SU-DHL-6 (cell line): ENCODE data around the gene ENO2.

Experiments used
- H2AFZ ChIP-seq: fragments of 200-600 bp; sonication (generic); 2 replicates; pipeline ENCODE4 v1.6.1; 2014; ENCODE audit warnings: low read depth, mild to moderate bottlenecking, moderate library complexity, mixed read lengths, antibody characterized with exemption, low read length; ENCODE audit not compliant: severe bottlenecking
- H3F3A ChIP-seq: fragments of 200-600 bp; shearing (Covaris generic); 2 replicates; pipeline ENCODE4 v1.6.0; 2016; ENCODE audit warnings: antibody characterized with exemption, mild to moderate bottlenecking; ENCODE audit not compliant: insufficient read depth
- H3K27ac ChIP-seq: fragments of 200-600 bp; sonication (generic); 2 replicates; pipeline ENCODE4 v1.5.1; 2016; ENCODE audit warnings: low read depth, mild to moderate bottlenecking, low read length, moderate library complexity, mixed read lengths
- H3K27me3 ChIP-seq: fragments of 200-600 bp; sonication (generic), shearing (Covaris generic); 2 replicates; pipeline ENCODE4 v1.6.0; 2014; ENCODE audit warnings: mild to moderate bottlenecking, low read length
- H3K36me3 ChIP-seq: fragments of 200-600 bp; sonication (generic); 2 replicates; pipeline ENCODE4 v1.6.1; 2014; ENCODE audit warnings: mild to moderate bottlenecking, low read length, mixed read lengths
- H3K4me2 ChIP-seq: fragments of 300-600, 200-600 bp; shearing (Covaris generic), sonication (generic); 2 replicates; pipeline ENCODE4 v1.6.0; 2014; ENCODE audit warnings: low read length, low read depth, mild to moderate bottlenecking; ENCODE audit not compliant: poor library complexity, severe bottlenecking
- H3K4me3 ChIP-seq: fragments of 200-600 bp; sonication (generic); 2 replicates; pipeline ENCODE4 v1.5.1; 2014; ENCODE audit warnings: antibody characterized with exemption, low read length, mild to moderate bottlenecking, mixed read lengths; ENCODE audit not compliant: insufficient read depth, poor library complexity, severe bottlenecking
- H3K79me2 ChIP-seq: fragments of 200-600 bp; sonication (generic); 2 replicates; pipeline ENCODE4 v1.6.1; 2014; ENCODE audit warnings: mild to moderate bottlenecking, low read length, moderate library complexity; ENCODE audit not compliant: insufficient read depth
- H3K9ac ChIP-seq: fragments of 200-600 bp; sonication (generic); 2 replicates; pipeline ENCODE4 v1.7.0; 2014; ENCODE audit warnings: mild to moderate bottlenecking, low read length
- H3K9me2 ChIP-seq: fragments of 200-600 bp; sonication (generic); replicated peaks from 2 replicates; pipeline ENCODE4 v1.6.1; 2014; ENCODE audit warnings: low read length; ENCODE audit not compliant: insufficient read depth
- H3K9me3 ChIP-seq: fragments of 200-600 bp; sonication (generic); 2 replicates; pipeline ENCODE4 v1.6.1; 2014; ENCODE audit warnings: low read length, mixed read lengths; ENCODE audit not compliant: insufficient read depth
- H4K20me1 ChIP-seq: fragments of 200-600 bp; sonication (generic); 2 replicates; pipeline ENCODE4 v1.6.1; 2014; ENCODE audit warnings: low read depth, mild to moderate bottlenecking, antibody characterized with exemption, low read length, moderate library complexity, mixed read lengths
- EZH2phosphoT487 ChIP-seq: fragments of 200-600 bp; sonication (generic), shearing (Covaris generic); conservative IDR thresholded peaks from 2 replicates; pipeline ENCODE4 v1.6.1; 2018; ENCODE audit warnings: mild to moderate bottlenecking, antibody characterized with exemption, low read length, moderate library complexity, mixed read lengths
- TF ChIP-seq, protein P1 (sequence below): fragments of 200-600 bp; sonication (generic); IDR thresholded peaks from one replicate; pipeline ENCODE4 v1.5.1; 2017; ENCODE audit warnings: antibody characterized with exemption, mild to moderate bottlenecking, low read length, moderate library complexity; ENCODE audit not compliant: insufficient read depth, poor library complexity, severe bottlenecking

The ENO2 gene

GRCh38 chr12:6921996-6922946 lies 7.9 kb downstream of the ENO2 start:
- H3K27me3 ChIP-seq: 0 out of 2 replicates have a peak, but pooled peaks cover 4% of the 10 kb centered on the region
- H3K36me3 ChIP-seq: no peaks in the 10 kb centered on the region
- no peak for TF ChIP-seq EZH2phosphoT487
- TF ChIP-seq, protein P1, sequence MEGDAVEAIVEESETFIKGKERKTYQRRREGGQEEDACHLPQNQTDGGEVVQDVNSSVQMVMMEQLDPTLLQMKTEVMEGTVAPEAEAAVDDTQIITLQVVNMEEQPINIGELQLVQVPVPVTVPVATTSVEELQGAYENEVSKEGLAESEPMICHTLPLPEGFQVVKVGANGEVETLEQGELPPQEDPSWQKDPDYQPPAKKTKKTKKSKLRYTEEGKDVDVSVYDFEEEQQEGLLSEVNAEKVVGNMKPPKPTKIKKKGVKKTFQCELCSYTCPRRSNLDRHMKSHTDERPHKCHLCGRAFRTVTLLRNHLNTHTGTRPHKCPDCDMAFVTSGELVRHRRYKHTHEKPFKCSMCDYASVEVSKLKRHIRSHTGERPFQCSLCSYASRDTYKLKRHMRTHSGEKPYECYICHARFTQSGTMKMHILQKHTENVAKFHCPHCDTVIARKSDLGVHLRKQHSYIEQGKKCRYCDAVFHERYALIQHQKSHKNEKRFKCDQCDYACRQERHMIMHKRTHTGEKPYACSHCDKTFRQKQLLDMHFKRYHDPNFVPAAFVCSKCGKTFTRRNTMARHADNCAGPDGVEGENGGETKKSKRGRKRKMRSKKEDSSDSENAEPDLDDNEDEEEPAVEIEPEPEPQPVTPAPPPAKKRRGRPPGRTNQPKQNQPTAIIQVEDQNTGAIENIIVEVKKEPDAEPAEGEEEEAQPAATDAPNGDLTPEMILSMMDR: no peak
- no peaks in the 10 kb centered on the region for H3K9me2 ChIP-seq
- no peak overlapping the region for H3K4me3 ChIP-seq
- H3K9me3 ChIP-seq: no peaks in the 10 kb centered on the region
- no peaks in the 10 kb centered on the region for H3F3A ChIP-seq
- H3K27ac ChIP-seq: no peak overlapping the region
- H4K20me1 ChIP-seq: no peaks in the 10 kb centered on the region
- no peak overlapping the region for H3K9ac ChIP-seq
- H3K4me2 ChIP-seq: no peak overlapping the region
- H3K79me2 ChIP-seq: no peaks in the 10 kb centered on the region
- no peak overlapping the region for H2AFZ ChIP-seq

DNA sequence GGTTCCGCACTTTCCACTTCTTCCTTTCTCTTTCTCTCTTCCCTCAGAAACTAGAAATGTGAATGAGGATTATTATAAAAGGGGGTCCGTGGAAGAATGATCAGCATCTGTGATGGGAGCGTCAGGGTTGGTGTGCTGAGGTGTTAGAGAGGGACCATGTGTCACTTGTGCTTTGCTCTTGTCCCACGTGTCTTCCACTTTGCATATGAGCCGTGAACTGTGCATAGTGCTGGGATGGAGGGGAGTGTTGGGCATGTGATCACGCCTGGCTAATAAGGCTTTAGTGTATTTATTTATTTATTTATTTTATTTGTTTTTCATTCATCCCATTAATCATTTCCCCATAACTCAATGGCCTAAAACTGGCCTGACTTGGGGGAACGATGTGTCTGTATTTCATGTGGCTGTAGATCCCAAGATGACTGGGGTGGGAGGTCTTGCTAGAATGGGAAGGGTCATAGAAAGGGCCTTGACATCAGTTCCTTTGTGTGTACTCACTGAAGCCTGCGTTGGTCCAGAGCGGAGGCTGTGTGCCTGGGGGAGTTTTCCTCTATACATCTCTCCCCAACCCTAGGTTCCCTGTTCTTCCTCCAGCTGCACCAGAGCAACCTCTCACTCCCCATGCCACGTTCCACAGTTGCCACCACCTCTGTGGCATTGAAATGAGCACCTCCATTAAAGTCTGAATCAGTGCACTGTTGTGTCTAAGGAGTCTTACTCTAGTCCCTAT lies 8.8 kb downstream of the ENO2 start:
- no peak for TF ChIP-seq EZH2phosphoT487
- TF ChIP-seq, protein P1: no peak
- no peak overlapping the region for H3K9ac ChIP-seq
- no peaks in the 10 kb centered on the region for H3K79me2 ChIP-seq
- no peak overlapping the region for H3K27ac ChIP-seq
- H2AFZ ChIP-seq: no peak overlapping the region
- no peaks in the 10 kb centered on the region for H3K9me2 ChIP-seq
- 0 out of 2 replicates have a peak, but pooled peaks cover 5% of the 10 kb centered on the region for H3K27me3 ChIP-seq
- no peaks in the 10 kb centered on the region for H4K20me1 ChIP-seq
- no peak overlapping the region for H3K4me3 ChIP-seq
- no peaks in the 10 kb centered on the region for H3F3A ChIP-seq
- H3K4me2 ChIP-seq: no peak overlapping the region
- no peaks in the 10 kb centered on the region for H3K36me3 ChIP-seq
- no peaks in the 10 kb centered on the region for H3K9me3 ChIP-seq

- Histone ChIP-seq H3F3A (no peaks in the 10 kb centered on the region), H3K79me2 (no peaks in the 10 kb centered on the region), H3K27ac (no peak overlapping the region), H2AFZ (no peak overlapping the region), H3K4me2 (no peak overlapping the region), H3K9me2 (no peaks in the 10 kb centered on the region), H3K9ac (no peak overlapping the region), H4K20me1 (no peaks in the 10 kb centered on the region), H3K9me3 (no peaks in the 10 kb centered on the region), H3K4me3 (no peak overlapping the region), H3K36me3 (no peaks in the 10 kb centered on the region), H3K27me3 (0 out of 2 replicates have a peak, but pooled peaks cover 5% of the 10 kb centered on the region)
- no peak for TF ChIP-seq EZH2phosphoT487
- TF ChIP-seq, protein P1: no peak
Measured at GRCh38 chr12:6923851-6924250, 9.5 kb downstream of the ENO2 start.
